ENCODE measurements around the gene ZNF664. TPM values are rescaled to one million over a fixed set of nuclear protein-coding genes. Genes with fewer than 3 reads are reported as not detected.
"Not testable (repeated sequence)": the region's sequence is repeated elsewhere in the genome, so short reads cannot be mapped to it uniquely, and the experiment has no call there.

The ZNF664 gene
- total and polyA plus RNA-seq, 4 donors = 78.0 to 119 (median 88.9) TPM

- not testable (repeated sequence) for H3K27me3 ChIP-seq (ENCODE audit: control insufficient read depth, insufficient read depth, low read length); H3K27ac ChIP-seq (ENCODE audit: low read depth, low read length); DNase-seq (ENCODE audit: low read depth in 4 of 6, low spot score in 6 of 6); H3K4me3 ChIP-seq (ENCODE audit: low read depth, low read length); H3K9me3 ChIP-seq (ENCODE audit: control insufficient read depth, insufficient read depth, low read length)
- Histone ChIP-seq H3K4me1 (ENCODE audit: control insufficient read depth, insufficient read depth, low read length) (peaks cover 65% of the 10 kb centered on the region), H3K36me3 (ENCODE audit: control insufficient read depth, insufficient read depth, low read length) (peaks cover 40% of the 10 kb centered on the region)
- 92% methylated on average over 28 of the region's 35 CpGs for WGBS (ENCODE audit: insufficient coverage)
Measured at GRCh38 chr12:123946516-123947505, 26.2 kb upstream of the ZNF664 start.

DNA sequence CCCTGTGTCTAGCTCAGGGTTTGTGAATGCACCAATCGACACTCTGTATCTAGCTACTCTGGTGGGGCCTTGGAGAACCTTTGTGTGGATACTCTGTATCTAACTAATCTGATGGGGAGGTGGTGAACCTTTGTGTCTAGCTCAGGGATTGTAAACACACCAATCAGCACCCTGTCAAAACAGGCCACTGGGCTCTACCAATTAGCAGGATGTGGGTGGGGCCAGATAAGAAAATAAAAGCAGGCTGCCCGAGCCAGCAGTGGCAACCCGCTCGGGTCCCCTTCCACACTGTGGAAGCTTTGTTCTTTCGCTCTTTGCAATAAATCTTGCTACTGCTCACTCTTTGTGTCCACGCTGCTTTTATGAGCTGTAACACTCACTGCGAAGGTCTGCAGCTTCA lies 25.5 kb upstream of the ZNF664 start:
- H3K27me3 ChIP-seq (ENCODE audit: control insufficient read depth, insufficient read depth, low read length); H3K27ac ChIP-seq (ENCODE audit: low read depth, low read length); DNase-seq (ENCODE audit: low read depth in 4 of 6, low spot score in 6 of 6); H3K9me3 ChIP-seq (ENCODE audit: control insufficient read depth, insufficient read depth, low read length); H3K4me3 ChIP-seq (ENCODE audit: low read depth, low read length): not testable (repeated sequence)
- 26% methylated on average over 6 of the region's 7 CpGs for WGBS (ENCODE audit: insufficient coverage)
- H3K36me3 ChIP-seq (ENCODE audit: control insufficient read depth, insufficient read depth, low read length) = peaks cover 33% of the 10 kb centered on the region
- H3K4me1 ChIP-seq (ENCODE audit: control insufficient read depth, insufficient read depth, low read length) = peaks cover 65% of the 10 kb centered on the region

DNA sequence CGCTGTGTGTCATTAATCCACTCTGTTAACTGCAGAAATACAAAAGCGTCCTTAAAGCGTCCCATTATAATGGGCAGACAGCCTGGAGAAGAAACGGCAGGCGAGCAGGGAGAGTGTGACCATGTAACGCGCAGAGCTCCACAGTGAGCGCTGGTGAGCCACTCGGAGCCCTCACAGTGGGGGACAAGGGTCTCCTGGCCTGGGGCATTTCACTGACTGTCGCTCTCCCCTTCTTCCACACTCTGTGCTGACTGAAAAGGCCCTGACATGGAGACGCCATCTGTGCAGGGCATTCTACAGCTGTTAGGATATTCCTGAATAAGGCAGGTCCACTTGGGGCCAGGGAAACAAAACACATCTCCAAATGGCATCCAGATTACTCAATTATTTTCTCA lies 24.6 kb upstream of the ZNF664 start:
- WGBS (ENCODE audit: insufficient coverage) = 24% methylated on average over 10 of the region's 11 CpGs
- Histone ChIP-seq H3K27ac (ENCODE audit: low read depth, low read length) (no peak overlapping the region), H3K4me1 (ENCODE audit: control insufficient read depth, insufficient read depth, low read length) (peaks cover 63% of the 10 kb centered on the region), H3K27me3 (ENCODE audit: control insufficient read depth, insufficient read depth, low read length) (no peaks in the 10 kb centered on the region), H3K9me3 (ENCODE audit: control insufficient read depth, insufficient read depth, low read length) (no peaks in the 10 kb centered on the region), H3K4me3 (ENCODE audit: low read depth, low read length) (no peak overlapping the region), H3K36me3 (ENCODE audit: control insufficient read depth, insufficient read depth, low read length) (peaks cover 25% of the 10 kb centered on the region)
- DNase-seq (ENCODE audit: low read depth in 4 of 6, low spot score in 6 of 6) = peak in 2 of 6 donors; percentile 55 to 83

DNA sequence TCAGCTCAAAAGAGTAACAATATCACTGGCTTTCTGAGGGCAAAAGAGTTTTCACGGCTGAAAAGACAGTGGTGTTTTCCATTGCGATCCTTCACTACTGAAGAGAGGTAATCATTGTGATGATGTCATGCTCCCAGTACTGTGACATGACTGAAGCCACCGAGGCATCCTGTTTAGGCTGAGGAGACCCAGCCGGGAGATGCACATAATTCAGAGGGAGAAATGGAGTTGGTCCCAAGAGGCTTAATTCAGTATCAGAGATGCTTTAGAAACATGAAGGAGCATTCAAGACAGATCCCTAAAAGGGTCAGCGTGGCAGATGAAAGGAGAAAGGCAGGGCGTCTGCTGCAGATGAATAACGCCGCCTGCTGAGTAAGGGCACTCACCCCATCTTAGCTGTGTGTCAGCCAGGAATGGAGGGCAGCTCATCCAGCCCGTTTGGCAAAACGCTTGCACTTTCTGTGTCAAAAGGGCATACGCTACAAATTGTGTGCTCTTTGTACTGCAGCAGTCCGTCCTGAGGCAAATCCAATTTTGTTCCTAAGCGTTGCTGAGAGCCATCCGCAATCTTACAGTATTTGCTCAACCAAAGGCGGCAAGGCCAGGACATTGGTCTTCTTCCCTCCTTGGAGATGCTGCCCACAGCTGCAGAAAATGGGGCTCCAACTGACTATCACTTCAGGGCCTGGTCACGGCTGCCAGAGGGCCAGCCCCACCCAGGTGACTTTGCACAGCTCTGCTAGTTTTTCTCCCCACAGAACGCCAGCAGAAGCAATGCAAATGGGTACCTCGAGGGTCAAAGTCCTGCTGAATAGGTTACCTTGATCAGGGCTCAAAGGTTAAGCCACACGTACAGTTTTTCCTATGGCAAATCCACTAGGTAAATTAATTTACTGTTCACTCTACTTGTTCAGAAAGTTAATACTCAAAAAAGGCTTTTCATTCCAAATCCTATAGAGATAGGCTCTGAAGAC lies 23.9 kb upstream of the ZNF664 start:
- H3K27me3 ChIP-seq (ENCODE audit: control insufficient read depth, insufficient read depth, low read length) = no peaks in the 10 kb centered on the region
- H3K36me3 ChIP-seq (ENCODE audit: control insufficient read depth, insufficient read depth, low read length) = peaks cover 18% of the 10 kb centered on the region
- no peaks in the 10 kb centered on the region for H3K9me3 ChIP-seq (ENCODE audit: control insufficient read depth, insufficient read depth, low read length)
- H3K4me1 ChIP-seq (ENCODE audit: control insufficient read depth, insufficient read depth, low read length) = peaks cover 56% of the 10 kb centered on the region
- WGBS (ENCODE audit: insufficient coverage) = 31% methylated on average over 17 of the region's 19 CpGs
- H3K4me3 ChIP-seq (ENCODE audit: low read depth, low read length) = no peak overlapping the region
- DNase-seq (ENCODE audit: low read depth in 4 of 6, low spot score in 6 of 6) = peak in 1 of 6 donors; percentile 41
- H3K27ac ChIP-seq (ENCODE audit: low read depth, low read length) = no peak overlapping the region

GRCh38 chr12:123949770-123950165 lies 23.2 kb upstream of the ZNF664 start:
- no peak for DNase-seq (ENCODE audit: low read depth in 4 of 6, low spot score in 6 of 6)
- no peaks in the 10 kb centered on the region for H3K9me3 ChIP-seq (ENCODE audit: control insufficient read depth, insufficient read depth, low read length)
- H3K4me1 ChIP-seq (ENCODE audit: control insufficient read depth, insufficient read depth, low read length) = peaks cover 54% of the 10 kb centered on the region
- no peaks in the 10 kb centered on the region for H3K27me3 ChIP-seq (ENCODE audit: control insufficient read depth, insufficient read depth, low read length)
- 90% methylated on average over 15 of the region's 15 CpGs for WGBS (ENCODE audit: insufficient coverage)
- H3K27ac ChIP-seq (ENCODE audit: low read depth, low read length) = no peak overlapping the region
- H3K4me3 ChIP-seq (ENCODE audit: low read depth, low read length) = no peak overlapping the region
- H3K36me3 ChIP-seq (ENCODE audit: control insufficient read depth, insufficient read depth, low read length) = peaks cover 17% of the 10 kb centered on the region

DNA sequence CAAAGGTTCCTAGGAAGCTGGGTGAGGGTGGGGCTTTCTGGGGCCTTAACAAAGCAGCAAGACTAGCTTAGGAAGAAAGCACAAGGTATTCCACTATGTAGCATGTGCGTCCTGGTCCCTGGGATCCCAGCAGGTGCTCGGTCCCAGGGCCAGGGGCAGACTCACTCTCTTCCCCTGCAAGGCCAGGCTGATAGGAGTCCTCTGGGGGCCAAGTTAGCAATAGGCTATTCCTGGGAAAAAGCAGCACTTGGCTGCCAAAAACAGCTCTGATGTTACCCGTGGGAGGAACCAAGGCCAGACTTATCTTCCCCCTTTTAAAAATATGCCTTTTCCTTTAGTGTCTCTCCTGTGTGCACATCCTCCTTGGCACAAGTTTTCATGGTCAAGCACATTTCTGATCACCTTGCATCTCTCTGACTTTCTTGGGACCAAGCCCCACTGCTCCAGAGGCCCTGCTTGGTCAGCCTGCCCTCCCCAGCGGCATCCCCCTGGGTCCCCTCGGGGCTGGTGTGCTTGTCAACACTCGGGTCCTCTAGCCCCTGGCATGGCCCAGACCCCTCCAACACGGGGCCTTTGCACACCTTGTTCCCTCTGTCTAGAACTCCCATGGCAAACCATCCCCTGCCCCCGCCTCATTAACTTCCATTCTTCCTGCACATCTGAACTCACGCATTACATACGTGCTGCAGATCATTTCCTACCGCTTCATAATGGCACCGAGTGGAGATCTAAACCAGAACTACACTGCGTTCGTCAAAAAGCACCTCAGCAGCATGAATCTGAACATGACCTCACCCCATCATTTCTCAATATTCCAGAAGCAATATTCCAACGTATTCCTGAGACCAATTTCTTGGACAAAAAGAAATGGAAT lies 22.3 kb upstream of the ZNF664 start:
- WGBS (ENCODE audit: insufficient coverage) = 75% methylated on average over 14 of the region's 15 CpGs
- no peaks in the 10 kb centered on the region for H3K9me3 ChIP-seq (ENCODE audit: control insufficient read depth, insufficient read depth, low read length)
- no peaks in the 10 kb centered on the region for H3K27me3 ChIP-seq (ENCODE audit: control insufficient read depth, insufficient read depth, low read length)
- H3K27ac ChIP-seq (ENCODE audit: low read depth, low read length) = no peak overlapping the region
- H3K4me3 ChIP-seq (ENCODE audit: low read depth, low read length) = no peak overlapping the region
- peak in 1 of 6 donors; percentile 54 for DNase-seq (ENCODE audit: low read depth in 4 of 6, low spot score in 6 of 6)
- H3K4me1 ChIP-seq (ENCODE audit: control insufficient read depth, insufficient read depth, low read length) = peaks cover 46% of the 10 kb centered on the region
- H3K36me3 ChIP-seq (ENCODE audit: control insufficient read depth, insufficient read depth, low read length) = peaks cover 14% of the 10 kb centered on the region

GRCh38 chr12:123951467-123951866 lies 21.5 kb upstream of the ZNF664 start:
- Histone ChIP-seq H3K36me3 (ENCODE audit: control insufficient read depth, insufficient read depth, low read length) (peaks cover 9% of the 10 kb centered on the region), H3K9me3 (ENCODE audit: control insufficient read depth, insufficient read depth, low read length) (no peaks in the 10 kb centered on the region), H3K27ac (ENCODE audit: low read depth, low read length) (no peak overlapping the region), H3K27me3 (ENCODE audit: control insufficient read depth, insufficient read depth, low read length) (no peaks in the 10 kb centered on the region), H3K4me3 (ENCODE audit: low read depth, low read length) (no peak overlapping the region), H3K4me1 (ENCODE audit: control insufficient read depth, insufficient read depth, low read length) (peaks cover 39% of the 10 kb centered on the region)
- WGBS (ENCODE audit: insufficient coverage) = 42% methylated on average over 4 of the region's 4 CpGs
- no peak for DNase-seq (ENCODE audit: low read depth in 4 of 6, low spot score in 6 of 6)

GRCh38 chr12:123952037-123952436 lies 21.0 kb upstream of the ZNF664 start:
- H3K4me1 ChIP-seq (ENCODE audit: control insufficient read depth, insufficient read depth, low read length) = peaks cover 36% of the 10 kb centered on the region

More at GRCh38 chr12:123952037-123952436, 21.0 kb upstream of the ZNF664 start:
- Histone ChIP-seq H3K9me3 (ENCODE audit: control insufficient read depth, insufficient read depth, low read length) (no peaks in the 10 kb centered on the region), H3K36me3 (ENCODE audit: control insufficient read depth, insufficient read depth, low read length) (peaks cover 9% of the 10 kb centered on the region), H3K27me3 (ENCODE audit: control insufficient read depth, insufficient read depth, low read length) (no peaks in the 10 kb centered on the region), H3K4me3 (ENCODE audit: low read depth, low read length) (no peak overlapping the region), H3K27ac (ENCODE audit: low read depth, low read length) (no peak overlapping the region)
- no peak for DNase-seq (ENCODE audit: low read depth in 4 of 6, low spot score in 6 of 6)
- WGBS (ENCODE audit: insufficient coverage) = no CpG with 5 or more reads among the region's 2 CpGs

Measured in spinal cord (tissue), 10 donors.